Omental fat pad (tissue), 4 donors: ENCODE results near the gene CTU2. TPM values are rescaled to one million over a fixed set of nuclear protein-coding genes. Genes with fewer than 3 reads are reported as not detected.

Experiments used
- ATAC-seq: fragments of 150-250 bp; one replicate; pipeline ENCODE4 v1.9.1; 2016; ENCODE audit warnings: mild to moderate bottlenecking, moderate library complexity; ENCODE audit not compliant: low FRiP score
- DNase-seq: peaks from one replicate; pipeline ENCODE4 v3.0.0-alpha.2; 2019; ENCODE audit warnings: low spot score
- total RNA-seq, 4 donors: library from RNA; depleted of rRNA; stranded (reverse); fragments of >200 nt; gene quantifications; one replicate each; pipeline ENCODE4 v1.1.0, GENCODE V29; 2016
- TF ChIP-seq, protein P1 (sequence below), 3 donors: fragments of 450-650 bp; IDR thresholded peaks; one replicate each; pipeline ENCODE4 v1.5.1; 2016 to 2017; ENCODE audit warnings: antibody characterized with exemption in 3 of 3, mild to moderate bottlenecking in 3 of 3, moderate library complexity in 2 of 3

CTU2 gene
- total RNA-seq, result 10 to 100 TPM in 2 of 4 donors, 1 to 10 TPM in 2; 6.8 to 23.7 (median 10.2) TPM

DNA sequence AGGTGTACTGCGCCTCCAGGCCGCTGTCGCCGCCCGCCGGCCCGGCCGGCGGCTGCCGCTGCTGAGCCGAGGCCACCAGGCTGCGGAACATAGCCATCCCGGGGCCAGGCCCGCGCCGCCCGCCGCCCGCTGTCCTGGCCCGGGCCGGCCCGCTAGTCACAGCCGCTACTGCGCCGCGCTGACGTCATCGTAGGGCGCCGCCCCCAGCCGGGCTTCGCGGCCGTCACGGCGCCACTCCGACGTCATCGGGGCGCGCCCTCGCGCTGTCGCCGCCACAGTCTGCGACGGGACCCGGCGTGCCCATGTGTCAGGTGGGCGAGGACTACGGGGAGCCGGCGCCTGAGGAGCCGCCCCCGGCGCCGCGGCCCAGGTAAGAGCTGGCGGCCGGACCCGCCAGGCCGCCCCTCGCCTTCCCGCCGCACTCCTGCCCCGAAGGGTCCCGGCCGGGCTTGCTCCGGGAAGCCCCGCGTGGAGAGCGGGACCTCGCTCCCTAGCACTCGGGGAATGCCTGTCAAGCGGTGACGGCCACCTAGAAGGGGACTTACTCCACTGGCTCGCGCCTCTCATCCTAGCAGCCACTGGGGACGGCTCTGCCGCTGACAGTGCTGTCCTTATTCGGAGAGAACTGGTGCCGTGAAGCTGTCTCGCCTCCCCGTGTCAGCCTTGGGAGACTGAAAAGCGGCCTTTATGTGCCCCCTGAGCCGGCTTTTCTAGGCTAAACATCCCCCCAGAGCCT lies at the start of gene CTU2, which contains the start of gene RNF166:
TSS of gene CTU2 (plus strand) at position 275 of the 736 bp plus-strand sequence. CDS start at position 303, 28 bp downstream.
TSS of gene RNF166 (minus strand) at position 180 of the 736 bp plus-strand sequence. CDS start at position 97, 83 bp downstream.
- DNase-seq (peak; percentile 74), ATAC-seq (peak; percentile 83)
- TF ChIP-seq, protein P1, sequence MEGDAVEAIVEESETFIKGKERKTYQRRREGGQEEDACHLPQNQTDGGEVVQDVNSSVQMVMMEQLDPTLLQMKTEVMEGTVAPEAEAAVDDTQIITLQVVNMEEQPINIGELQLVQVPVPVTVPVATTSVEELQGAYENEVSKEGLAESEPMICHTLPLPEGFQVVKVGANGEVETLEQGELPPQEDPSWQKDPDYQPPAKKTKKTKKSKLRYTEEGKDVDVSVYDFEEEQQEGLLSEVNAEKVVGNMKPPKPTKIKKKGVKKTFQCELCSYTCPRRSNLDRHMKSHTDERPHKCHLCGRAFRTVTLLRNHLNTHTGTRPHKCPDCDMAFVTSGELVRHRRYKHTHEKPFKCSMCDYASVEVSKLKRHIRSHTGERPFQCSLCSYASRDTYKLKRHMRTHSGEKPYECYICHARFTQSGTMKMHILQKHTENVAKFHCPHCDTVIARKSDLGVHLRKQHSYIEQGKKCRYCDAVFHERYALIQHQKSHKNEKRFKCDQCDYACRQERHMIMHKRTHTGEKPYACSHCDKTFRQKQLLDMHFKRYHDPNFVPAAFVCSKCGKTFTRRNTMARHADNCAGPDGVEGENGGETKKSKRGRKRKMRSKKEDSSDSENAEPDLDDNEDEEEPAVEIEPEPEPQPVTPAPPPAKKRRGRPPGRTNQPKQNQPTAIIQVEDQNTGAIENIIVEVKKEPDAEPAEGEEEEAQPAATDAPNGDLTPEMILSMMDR (IDR thresholded peaks at IDR 0.05), result no peak

GRCh38 chr16:88657371-88657770 lies 48.9 kb upstream of the CTU2 start:
- no peak for DNase-seq
- no peak for ATAC-seq
- TF ChIP-seq, protein P1 (IDR thresholded peaks at IDR 0.05), result no peak

DNA sequence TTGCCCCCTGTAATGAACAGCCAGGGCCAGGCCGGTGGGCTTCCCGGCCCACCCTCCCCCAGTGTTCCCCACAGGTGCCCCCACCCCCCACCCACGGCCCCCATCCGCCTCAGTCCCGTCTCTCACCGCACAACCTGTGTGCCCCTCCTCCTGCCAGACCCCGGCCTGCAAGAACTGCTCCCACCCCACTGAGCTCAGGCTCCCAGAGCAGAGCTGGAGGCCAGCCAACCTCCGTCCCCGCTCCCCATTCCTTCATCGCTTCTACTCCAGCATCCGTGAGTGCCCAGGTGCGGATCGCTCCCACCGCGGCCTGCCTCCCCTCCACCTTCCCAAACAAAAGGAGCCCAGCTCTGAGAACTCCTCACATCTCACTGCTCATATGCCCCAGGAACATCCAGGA lies 47.6 kb upstream of the CTU2 start:
- DNase-seq, result no peak

GRCh38 chr16:88659160-88659559 lies 47.1 kb upstream of the CTU2 start:
- DNase-seq (no peak), ATAC-seq (no peak)
- TF ChIP-seq, protein P1 (IDR thresholded peaks at IDR 0.05), result no peak

More for the DNA sequence above, 47.6 kb upstream of the CTU2 start:
- TF ChIP-seq, protein P1 (IDR thresholded peaks at IDR 0.05), result no peak
- ATAC-seq, result no peak

GRCh38 chr16:88661468-88661867 lies 44.8 kb upstream of the CTU2 start:
- DNase-seq, result no peak
- ATAC-seq, result no peak
- TF ChIP-seq, protein P1 (IDR thresholded peaks at IDR 0.05), result no peak

- ATAC-seq (no peak), DNase-seq (no peak)
- TF ChIP-seq, protein P1 (IDR thresholded peaks at IDR 0.05), result no peak
Observed at GRCh38 chr16:88662222-88662842, 44.0 kb upstream of the CTU2 start.
